ENCODE results near the gene GOLGA3. TPM values are rescaled to one million over a fixed set of nuclear protein-coding genes. Genes with fewer than 3 reads are reported as not detected.

The GOLGA3 gene
- total and polyA plus RNA-seq, 2 experiments from 2014 or later, result 10.3 to 57.8 TPM

DNA sequence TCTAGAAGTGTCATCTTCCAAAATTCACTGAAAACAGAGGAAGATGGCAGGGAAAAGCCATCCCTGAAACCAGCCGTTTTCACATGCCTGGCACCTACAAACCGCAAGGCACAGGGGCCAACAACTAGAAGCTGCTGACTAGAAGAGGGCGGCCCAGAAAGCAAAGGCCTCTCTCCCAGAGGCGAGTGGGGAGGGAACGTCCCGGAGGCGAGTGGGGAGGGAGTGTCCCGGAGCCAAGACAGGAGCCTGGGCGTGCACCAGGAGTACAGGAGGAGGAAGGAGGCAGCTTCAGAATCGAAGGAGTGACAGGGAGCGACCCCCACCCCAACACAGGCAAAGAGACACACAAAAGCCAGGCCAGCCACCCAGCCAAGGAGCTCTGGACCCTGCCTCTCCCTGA is 88.0 kb downstream of the GOLGA3 start:
- peaks cover 13% of the 10 kb centered on the region for H3K27me3 Mint-ChIP-seq (ENCODE audit: insufficient read depth, low read depth, poor library complexity)
- Histone ChIP-seq H4K20me1 (replicated peaks; ENCODE audit: insufficient read depth) (peaks cover 16% of the 10 kb centered on the region), H3K4me2 (no peak overlapping the region), H3K27me3 (ENCODE audit: insufficient read depth) (no peaks in the 10 kb centered on the region), H3K79me2 (replicated peaks; ENCODE audit: insufficient read depth) (peaks cover 24% of the 10 kb centered on the region), H3K4me1 (ENCODE audit: insufficient read depth) (no peaks in the 10 kb centered on the region), H3K9me2 (ENCODE audit: insufficient read depth) (no peaks in the 10 kb centered on the region), H3K36me3 (ENCODE audit: insufficient read depth) (peaks cover 33% of the 10 kb centered on the region), H2AFZ (no peak overlapping the region), H3K4me3 (no peak overlapping the region), H3K27ac (ENCODE audit: low read depth) (no peak overlapping the region), H3F3A (replicated peaks; ENCODE audit: low read depth) (no peaks in the 10 kb centered on the region)
- no peak for DNase-seq (ENCODE audit: low spot score)
- H3K4me1 Mint-ChIP-seq, result no peaks in the 10 kb centered on the region
- TF ChIP-seq JUNB (IDR thresholded peaks at IDR 0.05; ENCODE audit: unreplicated experiment), result no peak
- TF ChIP-seq, protein P1, sequence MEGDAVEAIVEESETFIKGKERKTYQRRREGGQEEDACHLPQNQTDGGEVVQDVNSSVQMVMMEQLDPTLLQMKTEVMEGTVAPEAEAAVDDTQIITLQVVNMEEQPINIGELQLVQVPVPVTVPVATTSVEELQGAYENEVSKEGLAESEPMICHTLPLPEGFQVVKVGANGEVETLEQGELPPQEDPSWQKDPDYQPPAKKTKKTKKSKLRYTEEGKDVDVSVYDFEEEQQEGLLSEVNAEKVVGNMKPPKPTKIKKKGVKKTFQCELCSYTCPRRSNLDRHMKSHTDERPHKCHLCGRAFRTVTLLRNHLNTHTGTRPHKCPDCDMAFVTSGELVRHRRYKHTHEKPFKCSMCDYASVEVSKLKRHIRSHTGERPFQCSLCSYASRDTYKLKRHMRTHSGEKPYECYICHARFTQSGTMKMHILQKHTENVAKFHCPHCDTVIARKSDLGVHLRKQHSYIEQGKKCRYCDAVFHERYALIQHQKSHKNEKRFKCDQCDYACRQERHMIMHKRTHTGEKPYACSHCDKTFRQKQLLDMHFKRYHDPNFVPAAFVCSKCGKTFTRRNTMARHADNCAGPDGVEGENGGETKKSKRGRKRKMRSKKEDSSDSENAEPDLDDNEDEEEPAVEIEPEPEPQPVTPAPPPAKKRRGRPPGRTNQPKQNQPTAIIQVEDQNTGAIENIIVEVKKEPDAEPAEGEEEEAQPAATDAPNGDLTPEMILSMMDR (conservative IDR thresholded peaks at IDR 0.05; ENCODE audit: low read depth in 2 of 2), result no peak
- TF ChIP-seq ZNF331 (CRISPR knock-in tag; IDR thresholded peaks at IDR 0.05; ENCODE audit: low read depth), result no peak
- TF ChIP-seq POLR2AphosphoS5 (IDR thresholded peaks at IDR 0.05; ENCODE audit: low read depth), result no peak
- TF ChIP-seq NANOG (IDR thresholded peaks at IDR 0.05; ENCODE audit: borderline replicate concordance), result no peak
- ATAC-seq, result no peak
- H3K4me3 Mint-ChIP-seq, result no peak overlapping the region
- no peaks in the 10 kb centered on the region for H3K9me3 Mint-ChIP-seq
- peaks cover 92% of the 10 kb centered on the region for H3K36me3 Mint-ChIP-seq (ENCODE audit: low read depth)
- H3K27ac Mint-ChIP-seq, result no peak overlapping the region

DNA sequence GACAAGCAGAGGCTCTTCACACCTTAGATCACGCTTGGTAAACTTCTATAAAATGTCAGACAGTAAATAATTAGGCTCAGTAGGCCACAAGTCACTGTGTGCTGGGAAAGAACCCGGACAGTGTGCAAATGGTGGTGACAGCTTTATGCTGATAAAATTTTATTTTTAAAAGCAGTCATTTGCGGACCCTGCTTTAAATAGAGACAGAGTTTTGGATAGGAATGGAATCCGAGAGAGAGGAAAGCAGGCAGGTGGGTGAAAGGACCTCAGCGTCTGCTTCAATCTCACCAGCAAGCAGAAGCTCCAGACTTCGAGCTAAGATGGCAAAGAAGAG is 88.4 kb downstream of the GOLGA3 start:
- Mint-ChIP-seq H3K36me3 (ENCODE audit: low read depth) (peaks cover 92% of the 10 kb centered on the region), H3K27ac (no peak overlapping the region), H3K4me1 (no peaks in the 10 kb centered on the region), H3K9me3 (no peaks in the 10 kb centered on the region), H3K27me3 (ENCODE audit: insufficient read depth, low read depth, poor library complexity) (peaks cover 13% of the 10 kb centered on the region), H3K4me3 (no peak overlapping the region)
- Histone ChIP-seq H3K36me3 (ENCODE audit: insufficient read depth) (peaks cover 34% of the 10 kb centered on the region), H3K4me3 (no peak overlapping the region), H2AFZ (no peak overlapping the region), H3K27me3 (ENCODE audit: insufficient read depth) (no peaks in the 10 kb centered on the region), H3K9me2 (ENCODE audit: insufficient read depth) (no peaks in the 10 kb centered on the region), H3K79me2 (replicated peaks; ENCODE audit: insufficient read depth) (peaks cover 24% of the 10 kb centered on the region), H3F3A (replicated peaks; ENCODE audit: low read depth) (no peaks in the 10 kb centered on the region), H3K4me2 (no peak overlapping the region), H3K27ac (ENCODE audit: low read depth) (no peak overlapping the region), H4K20me1 (replicated peaks; ENCODE audit: insufficient read depth) (peaks cover 16% of the 10 kb centered on the region), H3K4me1 (ENCODE audit: insufficient read depth) (no peaks in the 10 kb centered on the region)
- no peak for DNase-seq (ENCODE audit: low spot score)
- ATAC-seq, result no peak
- no peak for TF ChIP-seq EZH2phosphoT487 (IDR thresholded peaks at IDR 0.05; ENCODE audit: unreplicated experiment)
- TF ChIP-seq, protein P2, sequence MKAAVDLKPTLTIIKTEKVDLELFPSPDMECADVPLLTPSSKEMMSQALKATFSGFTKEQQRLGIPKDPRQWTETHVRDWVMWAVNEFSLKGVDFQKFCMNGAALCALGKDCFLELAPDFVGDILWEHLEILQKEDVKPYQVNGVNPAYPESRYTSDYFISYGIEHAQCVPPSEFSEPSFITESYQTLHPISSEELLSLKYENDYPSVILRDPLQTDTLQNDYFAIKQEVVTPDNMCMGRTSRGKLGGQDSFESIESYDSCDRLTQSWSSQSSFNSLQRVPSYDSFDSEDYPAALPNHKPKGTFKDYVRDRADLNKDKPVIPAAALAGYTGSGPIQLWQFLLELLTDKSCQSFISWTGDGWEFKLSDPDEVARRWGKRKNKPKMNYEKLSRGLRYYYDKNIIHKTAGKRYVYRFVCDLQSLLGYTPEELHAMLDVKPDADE (IDR thresholded peaks at IDR 0.05), result no peak
- TF ChIP-seq POLR2AphosphoS5 (IDR thresholded peaks at IDR 0.05; ENCODE audit: low read depth), result no peak
- TF ChIP-seq, protein P3, sequence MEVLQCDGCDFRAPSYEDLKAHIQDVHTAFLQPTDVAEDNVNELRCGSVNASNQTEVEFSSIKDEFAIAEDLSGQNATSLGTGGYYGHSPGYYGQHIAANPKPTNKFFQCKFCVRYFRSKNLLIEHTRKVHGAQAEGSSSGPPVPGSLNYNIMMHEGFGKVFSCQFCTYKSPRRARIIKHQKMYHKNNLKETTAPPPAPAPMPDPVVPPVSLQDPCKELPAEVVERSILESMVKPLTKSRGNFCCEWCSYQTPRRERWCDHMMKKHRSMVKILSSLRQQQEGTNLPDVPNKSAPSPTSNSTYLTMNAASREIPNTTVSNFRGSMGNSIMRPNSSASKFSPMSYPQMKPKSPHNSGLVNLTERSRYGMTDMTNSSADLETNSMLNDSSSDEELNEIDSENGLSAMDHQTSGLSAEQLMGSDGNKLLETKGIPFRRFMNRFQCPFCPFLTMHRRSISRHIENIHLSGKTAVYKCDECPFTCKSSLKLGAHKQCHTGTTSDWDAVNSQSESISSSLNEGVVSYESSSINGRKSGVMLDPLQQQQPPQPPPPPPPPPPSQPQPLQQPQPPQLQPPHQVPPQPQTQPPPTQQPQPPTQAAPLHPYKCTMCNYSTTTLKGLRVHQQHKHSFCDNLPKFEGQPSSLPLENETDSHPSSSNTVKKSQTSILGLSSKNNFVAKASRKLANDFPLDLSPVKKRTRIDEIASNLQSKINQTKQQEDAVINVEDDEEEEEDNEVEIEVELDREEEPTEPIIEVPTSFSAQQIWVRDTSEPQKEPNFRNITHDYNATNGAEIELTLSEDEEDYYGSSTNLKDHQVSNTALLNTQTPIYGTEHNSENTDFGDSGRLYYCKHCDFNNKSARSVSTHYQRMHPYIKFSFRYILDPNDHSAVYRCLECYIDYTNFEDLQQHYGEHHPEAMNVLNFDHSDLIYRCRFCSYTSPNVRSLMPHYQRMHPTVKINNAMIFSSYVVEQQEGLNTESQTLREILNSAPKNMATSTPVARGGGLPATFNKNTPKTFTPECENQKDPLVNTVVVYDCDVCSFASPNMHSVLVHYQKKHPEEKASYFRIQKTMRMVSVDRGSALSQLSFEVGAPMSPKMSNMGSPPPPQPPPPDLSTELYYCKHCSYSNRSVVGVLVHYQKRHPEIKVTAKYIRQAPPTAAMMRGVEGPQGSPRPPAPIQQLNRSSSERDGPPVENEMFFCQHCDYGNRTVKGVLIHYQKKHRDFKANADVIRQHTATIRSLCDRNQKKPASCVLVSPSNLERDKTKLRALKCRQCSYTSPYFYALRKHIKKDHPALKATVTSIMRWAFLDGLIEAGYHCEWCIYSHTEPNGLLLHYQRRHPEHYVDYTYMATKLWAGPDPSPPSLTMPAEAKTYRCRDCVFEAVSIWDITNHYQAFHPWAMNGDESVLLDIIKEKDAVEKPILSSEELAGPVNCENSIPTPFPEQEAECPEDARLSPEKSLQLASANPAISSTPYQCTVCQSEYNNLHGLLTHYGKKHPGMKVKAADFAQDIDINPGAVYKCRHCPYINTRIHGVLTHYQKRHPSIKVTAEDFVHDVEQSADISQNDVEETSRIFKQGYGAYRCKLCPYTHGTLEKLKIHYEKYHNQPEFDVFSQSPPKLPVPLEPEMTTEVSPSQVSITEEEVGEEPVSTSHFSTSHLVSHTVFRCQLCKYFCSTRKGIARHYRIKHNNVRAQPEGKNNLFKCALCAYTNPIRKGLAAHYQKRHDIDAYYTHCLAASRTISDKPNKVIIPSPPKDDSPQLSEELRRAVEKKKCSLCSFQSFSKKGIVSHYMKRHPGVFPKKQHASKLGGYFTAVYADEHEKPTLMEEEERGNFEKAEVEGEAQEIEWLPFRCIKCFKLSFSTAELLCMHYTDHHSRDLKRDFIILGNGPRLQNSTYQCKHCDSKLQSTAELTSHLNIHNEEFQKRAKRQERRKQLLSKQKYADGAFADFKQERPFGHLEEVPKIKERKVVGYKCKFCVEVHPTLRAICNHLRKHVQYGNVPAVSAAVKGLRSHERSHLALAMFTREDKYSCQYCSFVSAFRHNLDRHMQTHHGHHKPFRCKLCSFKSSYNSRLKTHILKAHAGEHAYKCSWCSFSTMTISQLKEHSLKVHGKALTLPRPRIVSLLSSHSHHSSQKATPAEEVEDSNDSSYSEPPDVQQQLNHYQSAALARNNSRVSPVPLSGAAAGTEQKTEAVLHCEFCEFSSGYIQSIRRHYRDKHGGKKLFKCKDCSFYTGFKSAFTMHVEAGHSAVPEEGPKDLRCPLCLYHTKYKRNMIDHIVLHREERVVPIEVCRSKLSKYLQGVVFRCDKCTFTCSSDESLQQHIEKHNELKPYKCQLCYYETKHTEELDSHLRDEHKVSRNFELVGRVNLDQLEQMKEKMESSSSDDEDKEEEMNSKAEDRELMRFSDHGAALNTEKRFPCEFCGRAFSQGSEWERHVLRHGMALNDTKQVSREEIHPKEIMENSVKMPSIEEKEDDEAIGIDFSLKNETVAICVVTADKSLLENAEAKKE (CRISPR knock-in tag; IDR thresholded peaks at IDR 0.05), result no peak
- TF ChIP-seq, protein P1 (conservative IDR thresholded peaks at IDR 0.05; ENCODE audit: low read depth in 2 of 2), result no peak
- TF ChIP-seq ZNF114 (CRISPR knock-in tag; IDR thresholded peaks at IDR 0.05), result no peak
- no peak for TF ChIP-seq CREB1 (CRISPR knock-in tag; IDR thresholded peaks at IDR 0.05; ENCODE audit: low read depth)

All from GM23338 (cell line).